HG02970 (cell line): ENCODE measurements around the gene ZBTB3.
"Not testable (repeated sequence)": the region's sequence is repeated elsewhere in the genome, so short reads cannot be mapped to it uniquely, and the experiment has no call there.

Experiments
- ATAC-seq: cut with Tn5 transposase; IDR thresholded peaks from one replicate; pipeline ENCODE4 v1.9.1; 2021; ENCODE audit warnings: mild to moderate bottlenecking, moderate library complexity, moderate number of reproducible peaks; ENCODE audit not compliant: unreplicated experiment, low FRiP score

The ZBTB3 gene

GRCh38 chr11:62757846-62758788 is 4.2 kb upstream of the ZBTB3 start:
- no peak for ATAC-seq

DNA sequence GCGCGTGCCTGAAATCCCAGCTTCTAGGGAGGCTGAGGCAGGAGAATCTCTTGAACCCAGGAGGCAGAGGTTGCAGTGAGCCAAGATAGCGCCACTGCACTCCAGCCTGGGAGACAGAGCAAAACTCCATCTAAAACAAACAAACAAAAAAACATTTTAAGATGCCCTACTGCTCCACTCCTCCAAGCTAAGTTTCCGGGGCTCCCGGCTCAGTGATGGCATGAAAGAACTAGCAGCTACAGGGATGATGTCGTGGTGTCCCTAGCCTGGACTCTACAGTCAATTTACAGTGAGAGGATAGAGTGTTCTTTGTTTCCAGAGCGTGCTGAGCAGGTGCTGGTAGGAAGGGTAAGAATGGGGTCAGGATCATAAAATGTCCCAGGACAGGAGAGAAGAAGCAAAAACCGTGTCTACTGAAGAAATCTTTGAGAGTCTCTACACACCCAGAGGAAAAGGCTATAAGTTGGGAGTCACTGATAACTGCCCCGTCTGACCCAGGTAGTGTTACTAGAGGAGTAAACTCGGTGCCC is 1.2 kb upstream of the ZBTB3 start:
- ATAC-seq = no peak

GRCh38 chr11:62752994-62753735 is 795 bp downstream of the ZBTB3 start:
- no peak for ATAC-seq

DNA sequence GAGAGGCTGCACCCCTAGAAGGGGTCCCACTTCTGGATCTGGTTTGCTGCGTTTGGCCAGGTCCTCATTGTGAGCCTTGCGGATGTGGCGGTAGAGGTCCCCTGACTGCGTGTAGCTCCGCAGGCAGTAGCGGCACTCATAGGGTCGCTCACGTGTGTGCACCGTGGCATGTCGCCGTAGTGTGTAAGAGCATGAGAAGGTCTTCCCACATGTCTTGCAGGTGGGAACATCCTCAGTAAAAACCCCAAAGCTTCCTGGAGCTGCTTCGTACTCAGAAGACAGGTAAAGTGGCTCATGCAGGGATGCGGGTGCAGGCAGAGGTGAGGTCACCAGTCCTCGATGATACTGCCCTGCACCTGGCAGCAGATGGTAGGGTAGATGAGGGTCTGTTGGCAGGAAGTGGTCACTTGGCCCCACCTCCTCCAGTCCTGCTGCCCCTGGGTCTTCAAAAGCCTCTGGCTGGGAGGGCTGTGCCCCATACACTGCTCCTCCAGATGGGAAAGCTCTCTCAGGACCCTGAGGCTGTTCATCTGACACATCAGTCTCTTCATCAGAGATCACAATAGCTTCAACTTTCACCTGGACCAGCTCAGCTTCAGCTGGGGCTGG is 1.7 kb downstream of the ZBTB3 start:
- ATAC-seq = no peak

GRCh38 chr11:62749931-62750330 is 4.0 kb downstream of the ZBTB3 start:
- ATAC-seq = not testable (repeated sequence)

DNA sequence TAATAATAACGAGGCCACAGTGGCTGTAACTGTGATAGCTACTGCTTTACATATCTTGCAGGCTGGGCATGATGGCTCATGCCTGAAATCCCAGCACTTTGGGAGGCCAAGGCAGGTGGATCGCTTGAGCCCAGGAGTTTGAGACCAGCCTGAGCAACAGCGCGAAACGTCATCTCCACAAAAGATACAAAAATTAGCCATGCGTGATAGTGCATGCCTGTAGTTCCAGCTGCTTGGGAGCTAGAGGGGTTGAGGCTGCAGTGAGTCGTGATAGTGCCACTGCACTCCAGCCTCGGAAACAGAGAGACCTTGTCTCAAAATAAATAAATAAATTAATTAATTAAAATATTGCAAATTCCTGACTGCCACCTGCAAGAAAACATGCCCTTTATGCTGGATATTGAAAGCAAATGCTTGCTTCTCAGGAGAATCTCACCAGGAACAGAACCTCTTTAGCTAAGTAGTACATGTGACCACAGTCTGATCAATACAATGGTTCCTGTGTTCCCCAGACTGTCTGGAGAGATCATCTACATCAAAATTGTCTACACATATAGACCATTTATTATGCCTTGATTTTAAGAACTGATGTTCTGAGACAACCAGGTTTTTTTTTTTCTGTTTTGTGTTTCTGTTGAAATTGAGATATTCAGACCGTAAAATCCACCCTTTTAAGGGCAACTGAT is 6.3 kb downstream of the ZBTB3 start:
- ATAC-seq = no peak

- no peak for ATAC-seq
Measured at GRCh38 chr11:62737196-62737595, 16.8 kb downstream of the ZBTB3 start.

GRCh38 chr11:62732830-62733229 is 21.1 kb downstream of the ZBTB3 start:
- no peak for ATAC-seq

GRCh38 chr11:62730076-62730475 is 23.9 kb downstream of the ZBTB3 start:
- ATAC-seq = not testable (repeated sequence)

- ATAC-seq = peak; percentile 9
Measured at GRCh38 chr11:62728171-62728988, 25.6 kb downstream of the ZBTB3 start, which contains the start of gene TTC9C. TTC9C (plus strand) TSS chr11:62728486; CDS start chr11:62728849, 363 bp downstream.

- peak; percentile 52 for ATAC-seq
Measured at GRCh38 chr11:62727872-62728170, 26.1 kb downstream of the ZBTB3 start.

- ATAC-seq = peak; percentile 78
Measured at GRCh38 chr11:62727165-62727871, 26.6 kb downstream of the ZBTB3 start, which contains the start of gene HNRNPUL2. HNRNPUL2 (minus strand) TSS chr11:62727457; CDS start chr11:62727156, 301 bp downstream.

DNA sequence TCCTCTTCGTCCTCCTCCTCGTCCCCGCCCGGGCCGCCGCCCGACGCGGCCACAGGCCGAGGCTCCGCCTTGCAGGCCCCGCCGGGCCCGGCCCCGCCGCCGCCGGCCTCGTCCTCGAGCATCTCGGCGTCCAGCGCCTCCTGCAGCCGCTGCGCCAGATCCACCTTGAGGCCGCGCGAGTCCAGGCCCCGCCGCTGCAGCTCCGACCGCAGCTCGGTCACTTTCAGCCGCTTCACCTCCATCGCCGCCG is 27.1 kb downstream of the ZBTB3 start:
- ATAC-seq = no peak

- peak; percentile 0 for ATAC-seq
Measured at GRCh38 chr11:62726156-62726914, 27.6 kb downstream of the ZBTB3 start.

DNA sequence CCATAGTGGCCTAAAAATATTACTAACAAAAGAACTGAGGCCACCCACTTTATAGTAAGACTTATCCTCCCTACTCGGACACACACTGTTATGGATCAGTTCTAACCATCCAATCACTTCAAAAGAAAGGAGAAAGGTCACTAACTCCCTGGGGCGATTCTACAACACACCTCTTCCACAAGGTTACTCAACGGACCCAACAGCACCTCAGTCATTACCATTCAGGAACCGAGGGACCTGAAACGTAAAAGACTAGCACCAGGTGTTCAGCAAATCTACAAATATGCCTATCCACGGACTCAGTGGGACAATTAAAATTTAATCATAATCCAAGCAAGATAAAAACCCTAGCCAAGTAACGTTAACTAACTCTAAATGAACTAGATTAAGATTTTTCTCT is 28.3 kb downstream of the ZBTB3 start:
- no peak for ATAC-seq

DNA sequence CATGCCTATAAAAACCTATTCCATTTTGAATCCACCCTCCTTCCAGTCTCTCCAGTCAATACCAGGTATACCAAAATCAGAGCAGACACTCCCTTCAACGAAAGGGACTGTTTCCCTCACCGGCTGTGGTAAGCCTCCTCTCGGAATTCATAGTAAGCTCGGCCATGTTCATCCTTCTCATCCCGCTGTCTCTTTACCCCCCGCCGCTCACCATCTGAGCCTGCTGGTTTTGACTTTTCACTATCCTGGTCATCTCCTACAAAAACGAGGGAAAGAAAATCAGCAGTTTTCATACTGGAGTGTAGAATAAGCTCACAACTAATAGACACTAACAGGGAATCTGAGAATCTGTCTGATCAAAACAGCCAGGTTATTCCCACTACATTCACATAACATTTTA is 29.8 kb downstream of the ZBTB3 start:
- ATAC-seq = no peak

- ATAC-seq = no peak
Measured at GRCh38 chr11:62721994-62722393, 32.0 kb downstream of the ZBTB3 start.

GRCh38 chr11:62719302-62719978 is 34.5 kb downstream of the ZBTB3 start:
- ATAC-seq = no peak
